Upper lobe of left lung (tissue), 6 donors: ENCODE measurements around the gene CLDN25. TPM values are rescaled to one million over a fixed set of nuclear protein-coding genes. Genes with fewer than 3 reads are reported as not detected.
A peak's percentile ranks its signal among the peaks of the same experiment; 100 is the strongest.
"Not testable (repeated sequence)": the region's sequence is repeated elsewhere in the genome, so short reads cannot be mapped to it uniquely, and the experiment has no call there.

Experiments used
- ATAC-seq, 2 donors: fragments of 200-7000 bp; cut with Tn5 transposase; one replicate each; pipeline ENCODE4 v1.9.1; 2022; ENCODE audit warnings: mild to moderate bottlenecking in 2 of 2, moderate library complexity in 2 of 2; ENCODE audit not compliant: low FRiP score in 2 of 2
- DNase-seq, 2 donors: peaks; one replicate each; pipeline ENCODE4 v3.0.0-alpha.2; 2019 to 2020
- H3K27ac ChIP-seq, 4 donors: fragments of 200-600 bp; sonication (generic); one replicate each; pipeline ENCODE4 v1.5.1; 2016 to 2019
- H3K27me3 ChIP-seq, 4 donors: fragments of 200-600 bp; sonication (generic); one replicate each; pipeline ENCODE4 v1.5.1; 2017 to 2019
- H3K36me3 ChIP-seq, 4 donors: fragments of 200-600 bp; sonication (generic); one replicate each; pipeline ENCODE4 v1.5.1; 2016 to 2019
- H3K4me1 ChIP-seq, 4 donors: fragments of 200-600 bp; sonication (generic); one replicate each; pipeline ENCODE4 v1.5.1; 2018 to 2019
- H3K4me3 ChIP-seq, 4 donors: fragments of 200-600 bp; sonication (generic); one replicate each; pipeline ENCODE4 v1.5.1; 2017 to 2019; ENCODE audit warnings: mild to moderate bottlenecking in 2 of 4, moderate library complexity in 1 of 4
- H3K9me3 ChIP-seq, 4 donors: fragments of 200-600 bp; sonication (generic); one replicate each; pipeline ENCODE4 v1.5.1; 2018 to 2019
- EP300 ChIP-seq, 4 donors: sonication (generic); formaldehyde crosslinking; IDR thresholded peaks; one replicate each; pipeline ENCODE4 v1.5.1; 2017; ENCODE audit warnings: antibody characterized with exemption in 4 of 4, control low read depth in 2 of 4
- POLR2A ChIP-seq, 4 donors: fragments of 450-650 bp; IDR thresholded peaks; one replicate each; pipeline ENCODE4 v1.5.1; 2016 to 2017; ENCODE audit warnings: antibody characterized with exemption in 4 of 4, mild to moderate bottlenecking in 2 of 4
- POLR2AphosphoS5 ChIP-seq, 2 donors: sonication (generic); formaldehyde crosslinking; IDR thresholded peaks; one replicate each; pipeline ENCODE4 v1.5.1; 2017; ENCODE audit warnings: antibody characterized with exemption in 2 of 2
- WGBS, 2 donors: methylation state at CpG; one replicate each; pipeline ENCODE4 v1.1.5; 2017 to 2018; 5-methylcytosine and 5-hydroxymethylcytosine counted together
- total RNA-seq, 6 donors: library from RNA; depleted of rRNA in 4 of 6; stranded (reverse); fragments of >200 nt in 4 of 6; gene quantifications; one replicate each; pipeline versions ENCODE4 v1.1.0 to v1.2.1, GENCODE V29; 2016 to 2021
- TF ChIP-seq, protein P1 (sequence below), 6 experiments: fragments of 450-650 bp in 4 of 6; fragments of 200-600 bp in 2 of 6; sonication (generic) in 2 of 6; IDR thresholded peaks; one replicate each; pipeline ENCODE4 v1.5.1; 2016 to 2019; ENCODE audit warnings: antibody characterized with exemption in 6 of 6
- donor health status: DM: no; HTN: no; CAD: no; lungs with moderate emphysema.
- donor health status: DM: no; HTN: yes; CAD: no; lungs with severe emphysema.

The CLDN25 gene
- total RNA-seq, 6 donors from 2014 or later = not detected

DNA sequence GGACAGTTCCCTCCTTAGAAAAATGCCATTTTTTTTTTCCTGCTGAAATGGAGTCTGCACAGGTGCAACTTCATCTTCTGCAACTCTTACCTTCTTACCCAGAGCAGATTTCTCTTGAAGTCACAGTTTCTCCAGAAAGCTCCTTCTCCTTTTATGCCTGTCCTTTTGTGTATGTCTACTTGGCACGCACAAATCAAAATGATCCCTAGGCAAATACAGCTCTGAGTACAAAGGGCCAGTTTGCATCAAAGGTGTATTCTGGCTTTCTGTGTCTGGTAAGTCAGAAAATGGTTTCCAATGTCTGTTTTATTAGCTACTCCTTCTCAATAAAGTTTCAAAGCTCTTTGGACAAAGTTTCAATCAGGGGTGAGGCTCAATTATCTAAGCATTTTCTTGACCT is 2.5 kb downstream of the CLDN25 start:
- DNase-seq = no peak
- no peak overlapping the region for H3K27ac ChIP-seq
- no peak overlapping the region for H3K4me3 ChIP-seq
- H3K4me1 ChIP-seq = peaks cover 0 to 8% (median 0%) of the 10 kb centered on the region in 4 donors
- TF ChIP-seq POLR2AphosphoS5 (IDR thresholded peaks at IDR 0.05) (no peak), EP300 (IDR thresholded peaks at IDR 0.05) (no peak), POLR2A (IDR thresholded peaks at IDR 0.05) (no peak)
- TF ChIP-seq, protein P1, sequence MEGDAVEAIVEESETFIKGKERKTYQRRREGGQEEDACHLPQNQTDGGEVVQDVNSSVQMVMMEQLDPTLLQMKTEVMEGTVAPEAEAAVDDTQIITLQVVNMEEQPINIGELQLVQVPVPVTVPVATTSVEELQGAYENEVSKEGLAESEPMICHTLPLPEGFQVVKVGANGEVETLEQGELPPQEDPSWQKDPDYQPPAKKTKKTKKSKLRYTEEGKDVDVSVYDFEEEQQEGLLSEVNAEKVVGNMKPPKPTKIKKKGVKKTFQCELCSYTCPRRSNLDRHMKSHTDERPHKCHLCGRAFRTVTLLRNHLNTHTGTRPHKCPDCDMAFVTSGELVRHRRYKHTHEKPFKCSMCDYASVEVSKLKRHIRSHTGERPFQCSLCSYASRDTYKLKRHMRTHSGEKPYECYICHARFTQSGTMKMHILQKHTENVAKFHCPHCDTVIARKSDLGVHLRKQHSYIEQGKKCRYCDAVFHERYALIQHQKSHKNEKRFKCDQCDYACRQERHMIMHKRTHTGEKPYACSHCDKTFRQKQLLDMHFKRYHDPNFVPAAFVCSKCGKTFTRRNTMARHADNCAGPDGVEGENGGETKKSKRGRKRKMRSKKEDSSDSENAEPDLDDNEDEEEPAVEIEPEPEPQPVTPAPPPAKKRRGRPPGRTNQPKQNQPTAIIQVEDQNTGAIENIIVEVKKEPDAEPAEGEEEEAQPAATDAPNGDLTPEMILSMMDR (IDR thresholded peaks at IDR 0.05) = no peak
- no peak for ATAC-seq
- H3K36me3 ChIP-seq = no peaks in the 10 kb centered on the region
- no peaks in the 10 kb centered on the region for H3K9me3 ChIP-seq
- H3K27me3 ChIP-seq = no peaks in the 10 kb centered on the region
- 84 to 88% methylated on average over 1 of the region's 1 CpG for WGBS, 2 donors

DNA sequence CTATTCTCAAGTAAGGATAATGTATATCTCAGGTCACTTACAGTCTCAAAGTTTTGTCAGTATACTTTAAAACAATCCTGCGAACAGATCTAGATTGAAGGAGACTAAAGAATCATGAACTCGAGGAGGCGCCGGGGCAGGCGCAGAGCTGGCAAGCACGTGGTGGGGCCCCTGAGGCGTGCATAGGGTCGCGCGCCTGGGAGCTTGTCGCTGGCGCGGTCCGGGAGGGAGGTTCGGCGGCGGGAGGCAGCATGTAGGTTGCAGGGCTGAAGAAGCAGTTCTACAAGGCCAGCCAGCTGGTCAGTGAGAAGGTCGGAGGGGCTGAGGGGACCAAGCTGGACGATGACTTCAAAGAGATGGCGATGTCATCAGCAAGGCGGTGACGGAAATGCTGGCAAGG is 9.4 kb downstream of the CLDN25 start:
- DNase-seq = peak in 1 of 2 donors; percentile 79
- not testable (repeated sequence) for H3K4me3 ChIP-seq, H3K27me3 ChIP-seq, H3K36me3 ChIP-seq, H3K4me1 ChIP-seq, ATAC-seq, H3K9me3 ChIP-seq, H3K27ac ChIP-seq
- WGBS, 2 donors = 73 to 90% methylated on average over 22 of the region's 22 CpGs

DNA sequence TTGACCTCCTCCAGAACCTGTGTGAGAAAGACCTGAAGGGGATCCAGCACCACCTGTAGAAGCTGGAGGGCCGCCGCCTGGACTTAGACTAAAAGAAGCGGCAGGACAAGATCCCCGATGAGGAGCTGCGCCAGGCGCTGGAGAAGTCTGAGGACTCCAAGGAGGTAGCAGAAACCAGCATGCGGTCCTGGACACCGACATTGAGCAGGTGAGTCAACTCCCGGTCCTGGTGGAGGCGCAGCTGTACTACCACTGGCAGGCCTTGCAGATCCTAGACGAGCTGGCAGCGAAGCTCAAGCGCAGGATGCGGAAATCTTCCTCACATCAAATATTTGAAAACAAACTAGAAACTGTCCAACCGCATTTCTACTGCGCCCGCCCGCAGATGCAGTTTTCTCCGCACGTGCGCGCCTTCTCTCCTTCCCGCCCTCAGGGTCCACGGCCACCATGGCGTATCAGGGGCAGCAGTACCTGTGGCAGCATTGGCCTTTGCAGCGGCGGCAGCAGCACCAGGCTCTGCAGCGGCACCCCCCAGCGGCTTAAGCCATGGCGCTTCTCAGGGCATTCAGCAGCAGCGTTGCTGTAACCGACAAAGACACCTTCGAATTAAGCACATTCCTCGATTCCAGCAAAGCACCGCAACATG is 10.2 kb downstream of the CLDN25 start:
- Histone ChIP-seq H3K4me1 (no peaks in the 10 kb centered on the region), H3K27me3 (no peaks in the 10 kb centered on the region), H3K27ac (no peak overlapping the region), H3K36me3 (no peaks in the 10 kb centered on the region), H3K9me3 (no peaks in the 10 kb centered on the region), H3K4me3 (no peak overlapping the region)
- 77 to 93% methylated on average over 35 of the region's 35 CpGs for WGBS, 2 donors
- TF ChIP-seq EP300 (IDR thresholded peaks at IDR 0.05) (no peak), POLR2A (IDR thresholded peaks at IDR 0.05) (no peak), POLR2AphosphoS5 (IDR thresholded peaks at IDR 0.05) (no peak)
- TF ChIP-seq, protein P1 (IDR thresholded peaks at IDR 0.05) = no peak
- ATAC-seq (no peak), DNase-seq (peak in 1 of 2 donors; percentile 61)

DNA sequence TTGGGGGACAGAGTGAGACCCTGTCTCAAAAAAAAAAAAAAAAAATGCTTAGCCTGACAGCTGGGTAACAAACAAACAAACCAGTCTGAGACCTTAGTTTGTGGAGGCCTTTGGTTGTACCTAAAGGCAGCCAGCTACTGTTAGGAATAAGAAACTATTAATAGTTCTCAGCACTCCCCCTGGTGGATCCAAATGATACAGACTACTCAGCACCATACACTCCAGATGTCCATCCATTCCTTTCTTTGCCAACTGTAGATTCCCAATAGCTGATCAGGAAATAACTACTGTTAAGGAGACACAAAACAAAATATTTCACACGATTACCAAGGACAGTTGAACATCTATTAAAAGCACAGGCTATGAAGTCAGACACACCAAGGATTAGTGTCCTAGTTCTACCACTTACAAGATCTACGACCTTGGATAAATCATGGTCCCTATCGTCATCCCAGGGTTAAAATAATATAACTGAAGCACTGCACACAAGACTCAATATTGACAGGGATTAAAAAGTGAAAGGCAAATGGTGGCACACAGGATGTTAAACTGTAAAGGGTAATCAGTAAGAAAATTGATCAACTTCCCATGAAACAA is 17.2 kb downstream of the CLDN25 start:
- no peaks in the 10 kb centered on the region for H3K4me1 ChIP-seq
- peak; percentile 71 to 79 for ATAC-seq
- 69 to 74% methylated on average over 3 of the region's 3 CpGs for WGBS, 2 donors
- DNase-seq = no peak
- peaks cover 3 to 27% (median 14%) of the 10 kb centered on the region in 4 donors for H3K36me3 ChIP-seq
- no peak overlapping the region for H3K27ac ChIP-seq
- H3K9me3 ChIP-seq = no peaks in the 10 kb centered on the region
- no peaks in the 10 kb centered on the region for H3K27me3 ChIP-seq
- no peak overlapping the region for H3K4me3 ChIP-seq
- TF ChIP-seq POLR2AphosphoS5 (IDR thresholded peaks at IDR 0.05) = no peak
- TF ChIP-seq, protein P1 (IDR thresholded peaks at IDR 0.05) = peak; percentile 32 to 57 (median 44)
- no peak for TF ChIP-seq EP300 (IDR thresholded peaks at IDR 0.05)
- no peak for TF ChIP-seq POLR2A (IDR thresholded peaks at IDR 0.05)

DNA sequence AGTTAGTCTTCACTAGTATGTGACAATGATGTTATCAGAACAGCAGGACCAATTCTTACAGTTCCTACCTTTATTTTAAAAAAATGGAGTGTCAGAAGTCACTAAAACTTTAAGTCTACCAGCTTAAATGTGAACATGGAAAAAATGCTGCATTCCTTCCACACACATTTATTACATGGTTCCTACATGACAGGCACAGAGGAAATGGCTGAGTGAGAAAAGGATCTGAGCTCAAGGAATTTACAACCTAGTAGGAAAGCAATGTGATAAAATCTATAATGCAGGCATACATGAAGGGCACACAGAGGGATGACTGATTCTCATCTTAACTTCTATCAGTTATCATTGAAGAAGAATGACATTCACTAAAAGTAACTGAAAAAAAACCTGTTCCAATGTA is 23.0 kb downstream of the CLDN25 start:
- DNase-seq (no peak), ATAC-seq (no peak)
- Histone ChIP-seq H3K4me1 (no peaks in the 10 kb centered on the region), H3K27me3 (no peaks in the 10 kb centered on the region), H3K9me3 (no peaks in the 10 kb centered on the region), H3K36me3 (peaks cover 10 to 78% (median 35%) of the 10 kb centered on the region in 4 donors), H3K27ac (no peak overlapping the region), H3K4me3 (no peak overlapping the region)
- TF ChIP-seq POLR2AphosphoS5 (IDR thresholded peaks at IDR 0.05) (no peak), POLR2A (IDR thresholded peaks at IDR 0.05) (no peak), EP300 (IDR thresholded peaks at IDR 0.05) (no peak)
- TF ChIP-seq, protein P1 (IDR thresholded peaks at IDR 0.05) = no peak
